Neural progenitor cell (in vitro differentiated cells): ENCODE data around the gene STN1. TPM values are rescaled to one million over a fixed set of nuclear protein-coding genes. Genes with fewer than 3 reads are reported as not detected.

Source experiments
- DNase-seq: peaks from one replicate; pipeline ENCODE4 v3.0.0-alpha.2; 2016; ENCODE audit warnings: low spot score
- H2AFZ ChIP-seq: fragments of 200-600 bp; sonication (generic); replicated peaks from 2 replicates; pipeline ENCODE4 v1.6.1; 2016; ENCODE audit warnings: antibody characterized with exemption
- H3F3A ChIP-seq: fragments of 200-600 bp; sonication (generic); 2 replicates; pipeline ENCODE4 v1.6.1; 2016; ENCODE audit warnings: antibody characterized with exemption, low read depth
- H3K27ac ChIP-seq: fragments of 200-600 bp; sonication (generic); 2 replicates; pipeline ENCODE4 v1.5.1; 2016; ENCODE audit warnings: mild to moderate bottlenecking
- H3K27me3 ChIP-seq: fragments of 200-600 bp; sonication (generic); 2 replicates; pipeline ENCODE4 v1.6.1; 2016; ENCODE audit warnings: mild to moderate bottlenecking, moderate library complexity
- H3K36me3 ChIP-seq: fragments of 200-600 bp; sonication (generic); 2 replicates; pipeline ENCODE4 v1.5.1; 2016
- H3K4me1 ChIP-seq: fragments of 200-600 bp; sonication (generic); 2 replicates; pipeline ENCODE4 v1.6.1; 2016; ENCODE audit warnings: mixed run types
- H3K4me2 ChIP-seq: fragments of 200-600 bp; sonication (generic); 2 replicates; pipeline ENCODE4 v1.6.1; 2016
- H3K4me3 ChIP-seq: fragments of 200-600 bp; sonication (generic); 2 replicates; pipeline ENCODE4 v1.5.1; 2016
- H3K79me2 ChIP-seq: fragments of 200-600 bp; sonication (generic); 2 replicates; pipeline ENCODE4 v1.6.1; 2016; ENCODE audit warnings: low read depth
- H3K9ac ChIP-seq: fragments of 200-600 bp; sonication (generic); 2 replicates; pipeline ENCODE4 v1.6.1; 2016
- H3K9me3 ChIP-seq: fragments of 200-600 bp; sonication (generic); 2 replicates; pipeline ENCODE4 v1.5.1; 2016; ENCODE audit warnings: low read depth
- H4K20me1 ChIP-seq: fragments of 200-600 bp; sonication (generic); 2 replicates; pipeline ENCODE4 v1.6.1; 2016; ENCODE audit warnings: low read depth
- H3K27ac Mint-ChIP-seq: 3 replicates; pipeline ENCODE4 v1.8.0; 2021; ENCODE audit warnings: mixed read lengths
- H3K27me3 Mint-ChIP-seq: 2 replicates; pipeline ENCODE4 v1.8.0; 2022; ENCODE audit warnings: low read depth, mild to moderate bottlenecking, inconsistent platforms, moderate library complexity, mixed read lengths; ENCODE audit not compliant: insufficient read depth
- H3K36me3 Mint-ChIP-seq: 3 replicates; pipeline ENCODE4 v1.8.0; 2021; ENCODE audit warnings: mixed read lengths
- H3K4me1 Mint-ChIP-seq: 3 replicates; pipeline ENCODE4 v1.8.0; 2021; ENCODE audit warnings: mixed read lengths
- H3K4me3 Mint-ChIP-seq: 3 replicates; pipeline ENCODE4 v1.8.0; 2021; ENCODE audit warnings: mild to moderate bottlenecking, moderate library complexity, mixed read lengths
- H3K9me3 Mint-ChIP-seq: 3 replicates; pipeline ENCODE4 v1.8.0; 2020; ENCODE audit warnings: mixed read lengths
- CTCF ChIP-seq: fragments of 200-600 bp; sonication (generic); IDR thresholded peaks from 2 replicates; pipeline ENCODE4 v1.5.1; 2017; ENCODE audit warnings: antibody characterized with exemption, mild to moderate bottlenecking
- EZH2 ChIP-seq: fragments of 200-600 bp; sonication (generic); IDR thresholded peaks from 2 replicates; pipeline ENCODE4 v1.6.1; 2017; ENCODE audit warnings: antibody characterized with exemption, mild to moderate bottlenecking, moderate library complexity
- EZH2phosphoT487 ChIP-seq: fragments of 200-600 bp; sonication (generic); IDR thresholded peaks from 2 replicates; pipeline ENCODE4 v1.6.1; 2017; ENCODE audit warnings: antibody characterized with exemption
- total RNA-seq: library from RNA; depleted of rRNA; stranded (reverse); fragments of >200 nt; gene quantifications from 2 replicates; pipeline ENCODE4 v1.2.3, GENCODE V29; 2015; ENCODE audit warnings: low replicate concordance

Gene STN1
- total RNA-seq, 1 donor from 2014 or later, result 32.0 TPM

- no peaks in the 10 kb centered on the region for H3K27me3 Mint-ChIP-seq
- H3K79me2 ChIP-seq, result no peaks in the 10 kb centered on the region
- TF ChIP-seq EZH2 (no peak), CTCF (no peak), EZH2phosphoT487 (no peak)
- no peak overlapping the region for H3K4me2 ChIP-seq
- peaks cover 15% of the 10 kb centered on the region for H3K4me1 Mint-ChIP-seq
- no peaks in the 10 kb centered on the region for H3K4me1 ChIP-seq
- H3K4me3 ChIP-seq, result no peak overlapping the region
- H3K36me3 Mint-ChIP-seq, result peaks cover 12% of the 10 kb centered on the region
- H4K20me1 ChIP-seq, result no peaks in the 10 kb centered on the region
- H2AFZ ChIP-seq, result no peak overlapping the region
- H3K9ac ChIP-seq, result no peak overlapping the region
- no peak overlapping the region for H3K27ac ChIP-seq
- no peak overlapping the region for H3K27ac Mint-ChIP-seq
- H3K9me3 ChIP-seq, result no peaks in the 10 kb centered on the region
- H3K27me3 ChIP-seq, result no peaks in the 10 kb centered on the region
- no peaks in the 10 kb centered on the region for H3K36me3 ChIP-seq
- no peak overlapping the region for H3K4me3 Mint-ChIP-seq
- no peaks in the 10 kb centered on the region for H3F3A ChIP-seq
- DNase-seq, result no peak
- H3K9me3 Mint-ChIP-seq, result no peaks in the 10 kb centered on the region
Observed at GRCh38 chr10:103877861-103878260, 40.1 kb downstream of the STN1 start.

DNA sequence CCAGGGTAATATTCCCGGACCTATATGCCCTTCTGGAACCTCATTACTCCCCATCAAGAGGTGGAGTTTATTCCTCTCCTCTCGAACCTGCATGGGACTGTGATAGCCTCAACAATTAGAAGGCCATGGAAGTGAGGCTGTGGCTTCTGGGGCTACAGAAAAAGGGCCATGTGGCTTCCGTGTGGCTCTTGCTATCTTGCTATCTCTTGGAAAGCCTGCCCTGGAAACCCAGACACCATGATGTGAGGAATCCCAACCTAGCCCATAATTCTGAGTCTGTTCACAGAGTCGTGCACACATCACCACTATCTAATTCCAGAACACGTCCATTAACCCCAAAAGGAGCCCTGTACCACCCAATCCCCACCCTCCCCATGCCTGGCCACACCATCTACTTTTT is 41.8 kb downstream of the STN1 start:
- Histone ChIP-seq H3K27me3 (no peaks in the 10 kb centered on the region), H3K79me2 (no peaks in the 10 kb centered on the region), H3K27ac (no peak overlapping the region), H4K20me1 (no peaks in the 10 kb centered on the region), H3K9me3 (no peaks in the 10 kb centered on the region), H2AFZ (no peak overlapping the region), H3K4me3 (no peak overlapping the region), H3K9ac (no peak overlapping the region), H3F3A (no peaks in the 10 kb centered on the region), H3K4me1 (no peaks in the 10 kb centered on the region), H3K4me2 (no peak overlapping the region), H3K36me3 (no peaks in the 10 kb centered on the region)
- Mint-ChIP-seq H3K4me3 (no peak overlapping the region), H3K36me3 (peaks cover 10% of the 10 kb centered on the region), H3K27ac (no peak overlapping the region), H3K9me3 (no peaks in the 10 kb centered on the region), H3K4me1 (peaks cover 13% of the 10 kb centered on the region), H3K27me3 (no peaks in the 10 kb centered on the region)
- no peak for DNase-seq
- TF ChIP-seq EZH2 (no peak), EZH2phosphoT487 (no peak), CTCF (no peak)

DNA sequence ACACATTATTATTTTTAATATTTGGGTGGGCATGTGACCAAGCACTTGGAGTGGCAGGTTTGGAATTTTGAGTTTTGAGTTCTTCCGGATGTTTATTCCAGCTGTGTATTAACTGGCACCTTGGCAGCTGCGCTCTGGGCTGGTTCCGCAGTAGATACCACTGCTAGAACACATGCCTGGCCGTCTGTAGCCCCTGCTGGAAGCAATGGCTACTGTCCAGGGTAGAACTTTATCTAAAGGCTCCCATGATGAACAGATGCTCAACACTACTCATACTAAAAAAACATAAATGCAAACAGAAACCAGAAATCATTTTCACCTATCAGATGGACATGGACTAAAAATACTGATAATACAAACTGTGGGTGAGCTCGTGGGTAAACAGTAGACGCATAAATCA is 43.3 kb downstream of the STN1 start:
- no peaks in the 10 kb centered on the region for H4K20me1 ChIP-seq
- no peak overlapping the region for H3K4me2 ChIP-seq
- H3K4me3 ChIP-seq, result no peak overlapping the region
- TF ChIP-seq EZH2phosphoT487, result no peak
- no peak for TF ChIP-seq EZH2
- no peak for TF ChIP-seq CTCF
- no peaks in the 10 kb centered on the region for H3K36me3 ChIP-seq
- DNase-seq, result no peak
- peaks cover 10% of the 10 kb centered on the region for H3K4me1 ChIP-seq
- H3K79me2 ChIP-seq, result no peaks in the 10 kb centered on the region
- peaks cover 22% of the 10 kb centered on the region for H3K4me1 Mint-ChIP-seq
- H3K27me3 Mint-ChIP-seq, result no peaks in the 10 kb centered on the region
- peaks cover 7% of the 10 kb centered on the region for H3K36me3 Mint-ChIP-seq
- H3K9me3 ChIP-seq, result no peaks in the 10 kb centered on the region
- H3K4me3 Mint-ChIP-seq, result no peak overlapping the region
- H3K27ac ChIP-seq, result no peak overlapping the region
- no peaks in the 10 kb centered on the region for H3K27me3 ChIP-seq
- H2AFZ ChIP-seq, result no peak overlapping the region
- H3K9me3 Mint-ChIP-seq, result no peaks in the 10 kb centered on the region
- H3K27ac Mint-ChIP-seq, result no peak overlapping the region
- no peak overlapping the region for H3K9ac ChIP-seq
- no peaks in the 10 kb centered on the region for H3F3A ChIP-seq
